NCI-H524 (cell line): ENCODE results near the gene SCAF8.
"Not testable (repeated sequence)": the region's sequence is repeated elsewhere in the genome, so short reads cannot be mapped to it uniquely, and the experiment has no call there.

ENCODE experiments used
- DNase-seq, 2 experiments: peaks; one replicate each; lab custom pipeline; 2025; lab: John Stamatoyannopoulos, UW

The SCAF8 gene

GRCh38 chr6:154782193-154782592 lies 49.0 kb downstream of the SCAF8 start:
- no peak for DNase-seq

- DNase-seq: no peak
These were observed 50.0 kb downstream of the SCAF8 start for GRCh38 chr6:154783229-154783628.

GRCh38 chr6:154785075-154785474 lies 51.9 kb downstream of the SCAF8 start:
- DNase-seq: no peak

- no peak for DNase-seq
These were observed 53.1 kb downstream of the SCAF8 start for GRCh38 chr6:154786144-154786868.

- DNase-seq: no peak
These were observed 58.5 kb downstream of the SCAF8 start for GRCh38 chr6:154791556-154792317.

GRCh38 chr6:154792325-154792724 lies 59.1 kb downstream of the SCAF8 start:
- no peak for DNase-seq

- no peak for DNase-seq
These were observed 59.5 kb downstream of the SCAF8 start for GRCh38 chr6:154792761-154793160.

GRCh38 chr6:154796484-154796883 lies 63.3 kb downstream of the SCAF8 start:
- DNase-seq: no peak

GRCh38 chr6:154797857-154798256 lies 64.6 kb downstream of the SCAF8 start:
- no peak for DNase-seq

- no peak for DNase-seq
These were observed 67.1 kb downstream of the SCAF8 start for GRCh38 chr6:154800338-154800737.

GRCh38 chr6:154805288-154805911 lies 72.2 kb downstream of the SCAF8 start:
- DNase-seq: peak in 1 of 2 experiments; percentile 58

GRCh38 chr6:154806804-154807203 lies 73.6 kb downstream of the SCAF8 start:
- no peak for DNase-seq

GRCh38 chr6:154811663-154812062 lies 78.4 kb downstream of the SCAF8 start:
- DNase-seq: not testable (repeated sequence)

- DNase-seq: no peak
These were observed 80.8 kb downstream of the SCAF8 start for GRCh38 chr6:154814063-154814462.

- no peak for DNase-seq
These were observed 83.0 kb downstream of the SCAF8 start for GRCh38 chr6:154815938-154816820.

GRCh38 chr6:154821099-154821498 lies 87.9 kb downstream of the SCAF8 start:
- DNase-seq: no peak

GRCh38 chr6:154821638-154822037 lies 88.4 kb downstream of the SCAF8 start:
- DNase-seq: no peak

GRCh38 chr6:154822947-154823558 lies 89.8 kb downstream of the SCAF8 start:
- no peak for DNase-seq

- no peak for DNase-seq
These were observed 90.9 kb downstream of the SCAF8 start for GRCh38 chr6:154824076-154824475.

- no peak for DNase-seq
These were observed 96.8 kb downstream of the SCAF8 start for GRCh38 chr6:154829970-154830369.

GRCh38 chr6:154830771-154831170 lies 97.6 kb downstream of the SCAF8 start:
- DNase-seq: no peak

GRCh38 chr6:154835307-154835706 lies 102.1 kb downstream of the SCAF8 start:
- DNase-seq: no peak
